Measurements from ENCODE around the gene ECI1.

- TF ChIP-seq CTCF (conservative IDR thresholded peaks at IDR 0.05; ENCODE audit: low read depth, low read length): no peak
- TF ChIP-seq EZH2 (IDR thresholded peaks at IDR 0.05; ENCODE audit: low read length, unreplicated experiment): no peak
Observed at GRCh38 chr16:2205967-2206313, 45.4 kb downstream of the ECI1 start.
